ENCODE measurements around the gene NVL.

Gene NVL

GRCh38 chr1:224331824-224332223 is 1.9 kb upstream of the NVL start:
- no peak for TF ChIP-seq SIN3A (IDR thresholded peaks at IDR 0.05; ENCODE audit: borderline replicate concordance, insufficient read depth, low read length)
- no peak for TF ChIP-seq POLR2AphosphoS5 (IDR thresholded peaks at IDR 0.05; ENCODE audit: low read depth, low read length)
- TF ChIP-seq TAF1 (IDR thresholded peaks at IDR 0.05; ENCODE audit: borderline replicate concordance, insufficient read depth, low read length) = no peak
- TF ChIP-seq REST (IDR thresholded peaks at IDR 0.05; ENCODE audit: insufficient read depth in 1 of 2, low read depth in 2 of 2, low read length in 2 of 2) = no peak
- TF ChIP-seq FOXP2 (optimal IDR thresholded peaks at IDR 0.05; ENCODE audit: borderline replicate concordance, extremely low read depth, extremely low read length, insufficient read depth) = no peak

- TF ChIP-seq FOXP2 (optimal IDR thresholded peaks at IDR 0.05; ENCODE audit: borderline replicate concordance, extremely low read depth, extremely low read length, insufficient read depth) = no peak
- TF ChIP-seq SIN3A (IDR thresholded peaks at IDR 0.05; ENCODE audit: borderline replicate concordance, insufficient read depth, low read length) = no peak
- TF ChIP-seq POLR2AphosphoS5 (IDR thresholded peaks at IDR 0.05; ENCODE audit: low read depth, low read length) = no peak
- no peak for TF ChIP-seq TAF1 (IDR thresholded peaks at IDR 0.05; ENCODE audit: borderline replicate concordance, insufficient read depth, low read length)
- no peak for TF ChIP-seq REST (IDR thresholded peaks at IDR 0.05; ENCODE audit: insufficient read depth in 1 of 2, low read depth in 2 of 2, low read length in 2 of 2)
These were observed 1.4 kb upstream of the NVL start for GRCh38 chr1:224331326-224331725.

- TF ChIP-seq SIN3A (IDR thresholded peaks at IDR 0.05; ENCODE audit: borderline replicate concordance, insufficient read depth, low read length) (no peak), TAF1 (IDR thresholded peaks at IDR 0.05; ENCODE audit: borderline replicate concordance, insufficient read depth, low read length) (no peak), POLR2AphosphoS5 (IDR thresholded peaks at IDR 0.05; ENCODE audit: low read depth, low read length) (no peak), REST (IDR thresholded peaks at IDR 0.05; ENCODE audit: insufficient read depth in 1 of 2, low read depth in 2 of 2, low read length in 2 of 2) (no peak), FOXP2 (optimal IDR thresholded peaks at IDR 0.05; ENCODE audit: borderline replicate concordance, extremely low read depth, extremely low read length, insufficient read depth) (no peak)
These were observed 509 bp downstream of the NVL start for GRCh38 chr1:224329484-224329841.

GRCh38 chr1:224328644-224329043 is 1.3 kb downstream of the NVL start:
- TF ChIP-seq SIN3A (IDR thresholded peaks at IDR 0.05; ENCODE audit: borderline replicate concordance, insufficient read depth, low read length) (no peak), TAF1 (IDR thresholded peaks at IDR 0.05; ENCODE audit: borderline replicate concordance, insufficient read depth, low read length) (no peak)

- TF ChIP-seq SIN3A (IDR thresholded peaks at IDR 0.05; ENCODE audit: borderline replicate concordance, insufficient read depth, low read length) (no peak), FOXP2 (optimal IDR thresholded peaks at IDR 0.05; ENCODE audit: borderline replicate concordance, extremely low read depth, extremely low read length, insufficient read depth) (no peak), REST (IDR thresholded peaks at IDR 0.05; ENCODE audit: insufficient read depth in 1 of 2, low read depth in 2 of 2, low read length in 2 of 2) (no peak), POLR2AphosphoS5 (IDR thresholded peaks at IDR 0.05; ENCODE audit: low read depth, low read length) (no peak), TAF1 (IDR thresholded peaks at IDR 0.05; ENCODE audit: borderline replicate concordance, insufficient read depth, low read length) (no peak)
These were observed 4.0 kb downstream of the NVL start for GRCh38 chr1:224325959-224326358.
